GM18951 (cell line): ENCODE measurements around the gene CEP20.
"Not testable (repeated sequence)": the region's sequence is repeated elsewhere in the genome, so short reads cannot be mapped to it uniquely, and the experiment has no call there.

Source experiments
- POLR2A ChIP-seq: IDR thresholded peaks from 4 replicates; pipeline ENCODE4 v1.6.1; 2011; ENCODE audit warnings: mild to moderate bottlenecking; ENCODE audit not compliant: insufficient read length, insufficient read depth; ENCODE audit errors: extremely low read depth
- in situ Hi-C: fragments of 300-500 bp; cut with MboI; formaldehyde crosslinking; loops from one replicate; pipeline ENCODE4 v1.12.0; 2022; ENCODE audit warnings: low sequenced_read_pairs, mixed read lengths, inconsistent platforms; ENCODE audit not compliant: unreplicated experiment

The CEP20 gene

GRCh38 chr16:15843635-15844279 lies 44.6 kb downstream of the CEP20 start:
- in situ Hi-C loops: no loop called here

DNA sequence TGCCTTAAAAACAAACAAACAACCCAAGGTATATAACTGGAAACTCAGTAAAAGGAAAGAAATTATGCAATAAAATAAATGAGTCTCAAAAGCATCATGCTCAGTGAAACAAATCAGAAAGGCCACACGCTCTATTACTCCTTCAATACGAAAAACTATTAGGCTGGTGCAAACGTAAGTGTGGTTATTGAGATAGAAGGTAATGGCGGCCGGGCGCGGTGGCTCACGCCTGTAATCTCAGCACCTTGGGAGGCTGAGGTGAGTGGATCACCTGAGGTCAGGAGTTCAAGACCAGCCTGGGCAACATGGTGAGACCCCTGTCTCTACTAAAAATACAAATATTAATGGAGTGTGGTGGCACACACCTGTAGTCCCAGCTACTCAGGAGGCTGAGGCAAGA lies 49.2 kb downstream of the CEP20 start:
- in situ Hi-C loops: not testable (repeated sequence)

More at GRCh38 chr16:15843635-15844279, 44.6 kb downstream of the CEP20 start:
- TF ChIP-seq POLR2A: no peak

DNA sequence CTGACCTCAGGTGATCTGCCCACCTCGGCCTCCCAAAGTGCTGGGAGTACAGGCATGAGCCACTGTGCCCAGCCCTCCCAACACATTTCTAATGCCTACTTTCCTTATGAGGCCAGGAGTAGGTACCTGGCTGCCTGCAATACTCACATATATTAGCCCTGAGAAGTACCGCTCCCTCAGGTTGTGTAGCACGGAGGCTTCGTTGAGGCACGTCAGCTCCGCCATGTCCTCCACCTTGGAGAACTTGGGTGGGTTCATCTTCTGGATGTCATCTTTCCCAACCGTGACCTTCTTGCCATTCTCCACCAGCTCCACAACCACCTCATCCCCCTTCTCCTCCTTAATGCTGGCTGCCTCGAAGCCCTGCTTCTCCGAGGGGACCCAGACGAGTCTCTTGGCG lies 50.6 kb downstream of the CEP20 start:
- no peak for TF ChIP-seq POLR2A
- in situ Hi-C loops: no loop called here

DNA sequence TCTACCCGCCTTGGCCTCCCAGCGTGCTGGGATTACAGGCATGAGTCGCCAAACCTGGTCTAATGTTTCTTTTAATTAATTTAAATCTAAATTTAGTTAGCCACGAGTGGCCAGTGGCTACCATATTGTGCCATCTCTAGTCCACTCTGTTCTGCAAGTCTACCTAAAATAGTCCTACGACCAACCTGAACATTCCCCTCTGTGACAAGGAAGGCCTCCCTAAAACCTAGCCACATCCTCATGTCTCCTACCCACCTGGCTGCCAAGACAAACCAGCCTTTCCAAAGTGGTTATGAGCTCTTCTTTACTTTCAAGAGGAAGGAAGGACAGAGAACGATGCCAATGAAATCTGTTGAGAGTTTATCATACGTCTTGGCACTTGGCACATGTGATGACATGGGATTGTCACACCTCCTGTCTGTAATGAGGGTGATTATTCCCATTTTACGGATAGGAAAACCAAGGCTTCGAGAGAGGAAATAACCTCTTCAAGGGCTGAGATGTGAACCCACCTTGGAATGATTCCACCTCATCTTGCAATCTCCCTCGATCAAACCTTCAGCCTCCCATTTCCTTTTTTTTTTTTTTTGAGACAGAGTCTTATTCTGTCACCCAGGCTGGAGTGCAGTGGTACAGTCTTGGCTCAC lies 51.3 kb downstream of the CEP20 start:
- TF ChIP-seq POLR2A: no peak
- in situ Hi-C loops: no loop called here

DNA sequence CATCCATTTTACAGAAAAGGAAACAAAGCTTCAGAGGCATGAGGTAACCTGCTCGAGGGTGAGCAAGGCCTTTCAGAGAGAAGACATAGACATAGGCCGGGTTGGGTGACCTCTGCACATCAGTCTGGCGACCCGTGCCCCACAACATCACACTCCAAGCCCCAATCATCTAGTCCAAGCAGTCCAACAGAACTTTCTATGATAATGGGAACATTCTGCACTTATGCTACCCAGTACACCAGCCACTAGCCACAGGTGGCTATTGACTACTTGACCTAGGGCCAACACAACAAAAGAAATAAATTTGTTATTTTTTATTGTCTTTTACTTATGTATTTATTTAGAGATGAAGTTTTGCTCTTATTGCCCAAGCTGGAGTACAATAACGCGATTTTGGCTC lies 52.3 kb downstream of the CEP20 start:
- in situ Hi-C loops: no loop called here
- no peak for TF ChIP-seq POLR2A

GRCh38 chr16:15835136-15835878 lies 53.1 kb downstream of the CEP20 start:
- in situ Hi-C loops: no loop called here
- no peak for TF ChIP-seq POLR2A

- in situ Hi-C loops: no loop called here
- no peak for TF ChIP-seq POLR2A
These were observed 53.9 kb downstream of the CEP20 start for GRCh38 chr16:15834502-15834901.

GRCh38 chr16:15833541-15833940 lies 54.9 kb downstream of the CEP20 start:
- in situ Hi-C loops: no loop called here
- TF ChIP-seq POLR2A: no peak

GRCh38 chr16:15832241-15832640 lies 56.2 kb downstream of the CEP20 start:
- in situ Hi-C loops: no loop called here

GRCh38 chr16:15830832-15831451 lies 57.5 kb downstream of the CEP20 start:
- in situ Hi-C loops: no loop called here
- TF ChIP-seq POLR2A: no peak

More at GRCh38 chr16:15832241-15832640, 56.2 kb downstream of the CEP20 start:
- TF ChIP-seq POLR2A: no peak

DNA sequence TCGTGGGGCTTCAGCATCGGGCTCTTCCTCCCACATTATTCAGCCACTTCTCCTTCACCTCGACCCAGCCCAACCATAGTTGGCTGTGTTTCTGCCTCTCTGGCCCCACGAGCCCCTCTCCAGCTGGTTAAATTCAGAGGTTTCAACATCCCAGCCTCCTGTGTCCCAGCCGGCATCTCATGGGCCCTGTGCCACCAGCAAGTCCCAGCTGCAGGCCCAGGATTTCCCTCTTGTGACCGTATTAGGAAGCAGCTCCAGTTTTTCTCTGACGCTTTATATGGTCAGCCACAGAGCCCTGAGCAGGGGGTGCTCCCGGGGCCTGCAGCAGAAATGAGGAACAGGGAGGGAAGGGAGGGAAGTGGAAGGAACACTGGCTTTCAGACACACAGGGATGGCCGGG lies 58.9 kb downstream of the CEP20 start:
- in situ Hi-C loops: no loop called here
- TF ChIP-seq POLR2A: no peak

DNA sequence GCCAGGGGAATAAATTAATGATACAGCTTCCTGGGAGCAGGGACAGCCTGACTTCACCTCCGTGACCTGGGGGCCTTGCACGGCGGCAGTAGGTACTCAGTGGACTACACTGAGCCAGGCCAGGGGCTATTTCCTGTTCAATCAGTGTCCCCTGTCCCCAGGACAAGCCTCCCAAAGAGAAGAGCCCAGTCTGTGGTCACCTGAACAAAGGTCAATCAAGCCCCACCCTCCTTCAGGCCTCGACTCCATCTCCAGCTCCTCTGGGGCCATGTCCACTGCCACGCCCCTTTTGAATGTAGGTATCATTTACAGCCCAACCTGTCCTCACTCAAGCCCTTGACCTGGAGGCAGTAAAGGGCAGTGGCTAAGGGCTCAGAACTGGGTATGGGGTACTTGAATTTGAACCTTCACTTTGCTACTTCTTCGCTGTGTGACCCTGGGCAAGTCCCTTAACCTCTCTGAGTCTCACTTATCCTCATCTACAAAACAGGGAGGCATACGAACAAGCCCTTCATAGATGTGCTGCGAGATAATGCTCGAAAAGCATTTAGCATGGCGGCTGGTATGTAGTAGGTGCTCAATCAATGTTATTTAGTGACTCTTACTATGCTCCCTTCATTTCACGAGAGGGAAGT lies 60.6 kb downstream of the CEP20 start:
- no peak for TF ChIP-seq POLR2A
- in situ Hi-C loops: no loop called here

- TF ChIP-seq POLR2A: no peak
- in situ Hi-C loops: no loop called here
These were observed 61.1 kb downstream of the CEP20 start for GRCh38 chr16:15827299-15827698.
